Measurements from ENCODE around the gene THSD1. TPM values are rescaled to one million over a fixed set of nuclear protein-coding genes. Genes with fewer than 3 reads are reported as not detected.

Gene THSD1
- under 1 TPM; 0.32 to 0.54 TPM for total RNA-seq

GRCh38 chr13:52405767-52406494 is at the start of gene THSD1:
TSS of gene THSD1 (minus strand) at chr13:52406172. CDS start at chr13:52402600, 3,572 bp downstream.
- Mint-ChIP-seq H3K36me3 (ENCODE audit: low read depth) (peaks cover 5% of the 10 kb centered on the region), H3K27ac (no peak within 1 kb of the TSS), H3K9me3 (no peaks in the 10 kb centered on the region), H3K4me1 (no peaks in the 10 kb centered on the region), H3K27me3 (peaks cover 12% of the 10 kb centered on the region), H3K4me3 (peak within 1 kb of the TSS; percentile 62)
- ATAC-seq (replicated peaks), result peak; percentile 52

- Mint-ChIP-seq H3K27ac (peak overlapping the region; percentile 97), H3K36me3 (ENCODE audit: low read depth) (peaks cover 54% of the 10 kb centered on the region), H3K27me3 (no peaks in the 10 kb centered on the region), H3K9me3 (no peaks in the 10 kb centered on the region), H3K4me3 (peak overlapping the region; percentile 93), H3K4me1 (peaks cover 14% of the 10 kb centered on the region)
- ATAC-seq (replicated peaks), result peak; percentile 54
These were observed 49.7 kb upstream of the THSD1 start for GRCh38 chr13:52455677-52456041.

DNA sequence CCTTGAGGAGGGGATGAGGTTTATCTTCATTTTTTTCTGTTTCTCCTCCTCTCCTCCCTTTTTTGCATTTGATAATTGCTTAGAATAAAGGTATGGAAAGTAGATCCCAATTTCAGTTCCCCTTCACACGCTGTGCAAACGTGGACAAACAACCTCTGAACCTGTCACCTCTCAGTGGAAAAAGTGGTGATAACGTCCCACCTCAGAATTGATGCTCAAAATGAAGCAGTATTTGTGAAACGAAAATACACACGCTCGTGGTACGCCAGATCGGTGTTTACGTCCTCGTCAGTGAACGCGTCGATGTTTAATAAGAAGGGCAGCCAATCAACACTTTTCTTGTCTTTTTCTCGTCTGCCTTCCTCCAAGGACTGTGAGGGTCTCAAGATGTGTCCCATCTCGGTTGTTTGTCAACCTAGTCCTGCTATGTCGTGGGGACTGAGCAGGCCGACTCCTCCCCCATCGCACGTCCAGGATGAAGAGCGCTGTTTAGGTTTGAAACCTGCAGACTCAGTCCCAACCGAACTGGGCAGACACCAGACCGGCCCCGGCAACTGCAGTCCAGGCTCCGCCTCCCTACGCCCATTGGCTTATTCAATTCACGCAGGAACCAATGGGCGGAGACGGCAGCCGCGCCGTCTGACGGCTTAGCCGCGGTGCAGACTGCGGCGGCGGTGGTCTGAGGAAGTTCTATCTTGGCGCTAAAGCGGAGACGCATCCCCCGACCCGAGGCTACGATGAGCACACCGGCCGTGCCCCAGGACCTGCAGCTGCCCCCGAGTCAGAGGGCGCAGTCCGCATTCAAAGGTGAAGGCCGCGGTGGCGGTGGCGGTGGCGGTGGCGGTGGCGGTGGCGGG is 49.1 kb upstream of the THSD1 start, which contains the start of gene CKAP2:
TSS of gene CKAP2 (plus strand) at position 659 of the 857 bp plus-strand sequence. CDS start at position 738, 79 bp downstream.
- H3K27me3 Mint-ChIP-seq, result no peaks in the 10 kb centered on the region
- no peaks in the 10 kb centered on the region for H3K9me3 Mint-ChIP-seq
- peak within 1 kb of the TSS; percentile 97 for H3K27ac Mint-ChIP-seq
- peak within 1 kb of the TSS; percentile 93 for H3K4me3 Mint-ChIP-seq
- ATAC-seq (replicated peaks), result peak; percentile 84
- peaks cover 12% of the 10 kb centered on the region for H3K4me1 Mint-ChIP-seq
- peaks cover 48% of the 10 kb centered on the region for H3K36me3 Mint-ChIP-seq (ENCODE audit: low read depth)

DNA sequence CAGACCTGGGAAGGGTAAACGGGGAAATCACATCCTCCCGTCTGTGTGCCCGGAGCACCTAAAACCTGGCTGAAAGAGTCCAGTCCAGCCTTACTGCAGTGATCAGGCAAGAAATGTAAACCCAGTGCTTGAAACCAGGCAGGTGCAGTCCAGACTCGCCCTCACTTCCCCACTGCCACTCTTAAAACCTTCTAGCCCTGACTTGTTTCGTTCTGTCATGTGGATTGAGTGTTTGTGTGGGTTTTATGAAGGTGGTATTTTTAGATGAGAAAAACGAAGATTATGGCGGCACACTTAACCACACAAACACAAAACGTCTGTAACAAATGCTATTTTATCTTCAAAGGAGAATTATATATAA is 48.5 kb upstream of the THSD1 start:
- H3K4me3 Mint-ChIP-seq, result peak overlapping the region; percentile 93
- H3K27ac Mint-ChIP-seq, result peak overlapping the region; percentile 97
- H3K9me3 Mint-ChIP-seq, result no peaks in the 10 kb centered on the region
- H3K27me3 Mint-ChIP-seq, result no peaks in the 10 kb centered on the region
- H3K4me1 Mint-ChIP-seq, result peaks cover 12% of the 10 kb centered on the region
- peaks cover 42% of the 10 kb centered on the region for H3K36me3 Mint-ChIP-seq (ENCODE audit: low read depth)
- no peak for ATAC-seq (replicated peaks)

GRCh38 chr13:52452470-52452869 is 46.5 kb upstream of the THSD1 start:
- Mint-ChIP-seq H3K4me3 (no peak overlapping the region), H3K4me1 (peaks cover 24% of the 10 kb centered on the region), H3K9me3 (no peaks in the 10 kb centered on the region), H3K27me3 (no peaks in the 10 kb centered on the region), H3K27ac (no peak overlapping the region), H3K36me3 (ENCODE audit: low read depth) (peaks cover 28% of the 10 kb centered on the region)
- ATAC-seq (replicated peaks), result no peak

DNA sequence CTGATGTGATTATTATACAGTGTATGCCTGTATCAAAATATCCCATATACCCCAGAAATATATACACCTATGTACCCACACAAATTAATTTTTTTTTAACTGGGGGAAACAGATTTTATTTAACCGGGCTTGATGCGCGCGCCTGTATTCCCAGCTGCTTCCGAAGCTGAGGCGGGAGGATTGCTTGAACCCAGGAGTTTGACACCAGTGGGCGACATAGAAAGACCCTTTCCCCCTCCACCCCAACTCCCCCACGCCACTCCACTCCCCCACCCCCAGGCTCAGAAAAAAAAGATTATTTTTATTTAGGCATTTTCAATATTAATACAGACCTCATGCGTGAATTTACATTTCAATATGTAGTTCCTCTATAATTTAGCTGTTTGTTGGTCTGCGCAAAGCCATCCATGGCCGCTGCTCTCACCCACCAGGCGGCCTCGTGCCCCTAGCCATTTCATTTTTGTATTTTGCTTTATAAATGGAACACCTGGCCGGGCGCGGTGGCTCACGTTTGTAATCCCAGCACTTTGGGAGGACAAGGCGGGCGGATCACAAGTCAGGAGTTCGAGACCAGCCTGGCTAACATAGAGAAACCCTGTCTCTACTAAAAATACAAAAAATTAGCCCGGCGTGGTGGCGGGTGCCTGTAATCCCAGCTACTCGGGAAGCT is 45.3 kb upstream of the THSD1 start:
- Mint-ChIP-seq H3K27ac (peak overlapping the region; percentile 48), H3K4me3 (peak overlapping the region; percentile 83), H3K27me3 (no peaks in the 10 kb centered on the region), H3K9me3 (no peaks in the 10 kb centered on the region), H3K36me3 (ENCODE audit: low read depth) (peaks cover 22% of the 10 kb centered on the region), H3K4me1 (peaks cover 24% of the 10 kb centered on the region)
- ATAC-seq (replicated peaks), result no peak

GRCh38 chr13:52450793-52451116 is 44.8 kb upstream of the THSD1 start:
- Mint-ChIP-seq H3K36me3 (ENCODE audit: low read depth) (peaks cover 20% of the 10 kb centered on the region), H3K27ac (peak overlapping the region; percentile 48), H3K9me3 (no peaks in the 10 kb centered on the region), H3K4me1 (peaks cover 22% of the 10 kb centered on the region), H3K4me3 (peak overlapping the region; percentile 83), H3K27me3 (no peaks in the 10 kb centered on the region)
- ATAC-seq (replicated peaks), result no peak

DNA sequence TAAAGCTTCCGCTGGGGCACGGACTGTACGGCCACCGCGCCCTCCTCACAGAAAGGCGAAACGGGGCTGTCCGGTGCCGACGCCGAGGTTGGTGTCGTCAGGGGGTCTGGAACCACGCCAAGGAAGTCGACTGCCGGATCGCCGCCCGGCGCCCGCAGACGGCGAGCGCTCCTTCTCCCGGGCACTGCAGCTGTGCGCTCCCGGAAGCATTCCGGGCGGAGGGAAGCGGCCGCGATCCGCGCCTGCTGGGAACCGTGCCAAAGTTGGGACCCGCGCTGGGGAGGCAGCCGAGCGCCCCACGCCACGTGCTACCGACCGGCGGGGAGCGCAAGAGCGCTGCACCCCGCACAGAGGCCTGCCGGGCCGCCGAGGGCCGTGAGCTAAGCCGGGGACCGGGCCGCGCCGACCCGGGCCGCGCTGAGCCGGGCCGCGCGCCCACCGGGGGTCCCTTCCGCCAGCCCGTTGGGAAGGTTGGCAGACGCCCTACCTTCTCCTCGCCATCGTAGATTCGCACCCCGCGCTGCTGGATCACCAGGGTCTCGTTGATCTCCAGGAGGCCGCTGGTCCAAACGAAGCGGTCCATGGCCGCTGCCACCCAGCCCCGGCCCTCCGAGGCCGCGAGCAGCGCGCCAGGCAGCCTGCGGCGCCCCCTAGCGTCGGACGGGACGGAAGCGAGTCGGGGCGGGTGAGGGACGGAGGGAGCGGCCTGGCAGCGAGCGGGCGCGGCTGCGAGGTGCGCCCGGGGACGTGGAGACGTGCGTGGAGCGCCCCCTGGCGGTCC is 44.2 kb upstream of the THSD1 start, which contains the start of gene VPS36:
TSS of gene VPS36 (minus strand) at position 623 of the 781 bp plus-strand sequence. CDS start at position 583, 40 bp downstream.
- Mint-ChIP-seq H3K27ac (peak within 1 kb of the TSS; percentile 79), H3K27me3 (no peaks in the 10 kb centered on the region), H3K4me1 (peaks cover 22% of the 10 kb centered on the region), H3K4me3 (peak within 1 kb of the TSS; percentile 83), H3K36me3 (ENCODE audit: low read depth) (peaks cover 20% of the 10 kb centered on the region), H3K9me3 (no peaks in the 10 kb centered on the region)
- peak; percentile 81 for ATAC-seq (replicated peaks)

- Mint-ChIP-seq H3K27me3 (no peaks in the 10 kb centered on the region), H3K36me3 (ENCODE audit: low read depth) (peaks cover 22% of the 10 kb centered on the region), H3K4me3 (peak overlapping the region; percentile 83), H3K9me3 (no peaks in the 10 kb centered on the region), H3K4me1 (peaks cover 20% of the 10 kb centered on the region), H3K27ac (peak overlapping the region; percentile 79)
- ATAC-seq (replicated peaks), result no peak
These were observed 43.5 kb upstream of the THSD1 start for GRCh38 chr13:52449331-52450011.

GRCh38 chr13:52447815-52448552 is 42.0 kb upstream of the THSD1 start:
- Mint-ChIP-seq H3K4me1 (peaks cover 19% of the 10 kb centered on the region), H3K9me3 (no peaks in the 10 kb centered on the region), H3K4me3 (peak overlapping the region; percentile 83), H3K27ac (peak overlapping the region; percentile 20), H3K27me3 (no peaks in the 10 kb centered on the region), H3K36me3 (ENCODE audit: low read depth) (peaks cover 22% of the 10 kb centered on the region)
- ATAC-seq (replicated peaks), result no peak

DNA sequence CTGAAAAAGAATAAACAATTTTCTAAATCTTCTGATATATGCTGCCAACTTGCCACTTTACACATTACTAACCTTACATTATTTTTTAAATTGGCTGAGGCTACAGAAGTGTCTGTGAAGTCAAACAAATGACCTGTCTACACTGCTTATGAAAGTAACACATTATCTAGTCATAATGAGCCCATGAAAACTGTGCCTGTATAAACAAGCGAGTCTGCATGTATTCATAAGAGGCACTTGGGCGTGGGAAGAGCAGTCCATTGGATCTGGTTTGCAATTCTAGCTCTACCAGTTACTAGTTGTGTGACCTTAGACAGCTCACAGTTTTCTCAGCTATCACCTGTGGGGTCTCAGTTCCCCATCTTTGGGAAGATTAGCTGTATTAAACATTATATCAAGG is 41.4 kb upstream of the THSD1 start:
- Mint-ChIP-seq H3K36me3 (ENCODE audit: low read depth) (peaks cover 27% of the 10 kb centered on the region), H3K4me3 (peak overlapping the region; percentile 83), H3K9me3 (no peaks in the 10 kb centered on the region), H3K27ac (peak overlapping the region; percentile 20), H3K27me3 (no peaks in the 10 kb centered on the region), H3K4me1 (peaks cover 19% of the 10 kb centered on the region)
- ATAC-seq (replicated peaks), result peak; percentile 30

DNA sequence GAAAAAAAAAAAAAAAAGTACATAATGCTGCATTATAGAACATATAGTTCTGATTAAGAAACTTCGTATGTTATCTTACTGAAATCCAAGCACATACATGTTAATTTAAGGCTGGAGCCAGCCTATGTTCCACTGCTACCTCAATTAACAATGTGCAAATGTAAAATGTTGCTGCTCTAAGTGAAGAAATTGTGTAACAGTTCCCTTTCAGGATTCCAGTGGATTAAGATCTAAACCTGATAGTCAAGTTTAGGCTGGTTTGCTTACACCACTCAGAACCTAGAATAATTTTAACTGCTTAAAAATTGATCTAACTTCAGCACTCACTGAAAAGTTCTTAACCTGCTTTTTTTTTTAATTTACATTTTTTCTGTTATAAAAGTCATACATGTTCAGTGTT is 40.3 kb upstream of the THSD1 start:
- peaks cover 38% of the 10 kb centered on the region for H3K36me3 Mint-ChIP-seq (ENCODE audit: low read depth)
- H3K9me3 Mint-ChIP-seq, result no peaks in the 10 kb centered on the region
- peaks cover 19% of the 10 kb centered on the region for H3K4me1 Mint-ChIP-seq
- no peak overlapping the region for H3K27ac Mint-ChIP-seq
- no peak for ATAC-seq (replicated peaks)
- H3K27me3 Mint-ChIP-seq, result no peaks in the 10 kb centered on the region
- H3K4me3 Mint-ChIP-seq, result no peak overlapping the region

DNA sequence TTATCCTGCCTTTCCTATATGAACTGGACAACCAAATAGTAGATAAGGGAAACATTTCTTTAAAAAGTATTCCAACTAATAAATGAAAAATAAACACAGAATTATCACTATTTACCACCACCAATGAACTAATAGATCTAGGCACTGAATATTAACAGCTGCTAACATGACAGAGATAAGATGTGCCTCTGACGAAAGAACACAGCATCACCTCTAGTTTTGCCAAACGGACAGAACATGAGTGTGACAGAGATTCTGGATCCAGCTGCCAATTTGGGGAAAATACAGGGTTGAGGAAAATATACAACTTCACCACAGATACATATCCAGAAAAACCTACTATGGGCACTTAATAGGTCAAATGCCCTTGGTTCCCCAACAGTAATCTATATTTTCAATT is 26.5 kb upstream of the THSD1 start:
- Mint-ChIP-seq H3K9me3 (no peaks in the 10 kb centered on the region), H3K4me3 (no peak overlapping the region), H3K36me3 (ENCODE audit: low read depth) (peaks cover 99% of the 10 kb centered on the region), H3K27me3 (no peaks in the 10 kb centered on the region), H3K27ac (no peak overlapping the region), H3K4me1 (no peaks in the 10 kb centered on the region)
- no peak for ATAC-seq (replicated peaks)
